Fibroblast of lung (primary cell): Measurements from ENCODE around the gene PRRT2.

Experiments used
- EZH2 ChIP-seq: IDR thresholded peaks from 2 replicates; pipeline ENCODE4 v1.5.1; 2012; ENCODE audit warnings: low read length, control low read depth, mild to moderate bottlenecking; ENCODE audit errors: missing control alignments
- TF ChIP-seq, protein P1 (sequence below), 2 donors: IDR thresholded peaks in 1 of 2; conservative IDR thresholded peaks in 1 of 2; 1 replicate in 1 of 2; 2 replicates in 1 of 2; pipeline ENCODE4 v1.5.1; 2011 to 2012; ENCODE audit warnings: low read length in 2 of 2, control low read depth in 1 of 2, inconsistent platforms in 1 of 2, low read depth in 1 of 2, mild to moderate bottlenecking in 1 of 2

DNA sequence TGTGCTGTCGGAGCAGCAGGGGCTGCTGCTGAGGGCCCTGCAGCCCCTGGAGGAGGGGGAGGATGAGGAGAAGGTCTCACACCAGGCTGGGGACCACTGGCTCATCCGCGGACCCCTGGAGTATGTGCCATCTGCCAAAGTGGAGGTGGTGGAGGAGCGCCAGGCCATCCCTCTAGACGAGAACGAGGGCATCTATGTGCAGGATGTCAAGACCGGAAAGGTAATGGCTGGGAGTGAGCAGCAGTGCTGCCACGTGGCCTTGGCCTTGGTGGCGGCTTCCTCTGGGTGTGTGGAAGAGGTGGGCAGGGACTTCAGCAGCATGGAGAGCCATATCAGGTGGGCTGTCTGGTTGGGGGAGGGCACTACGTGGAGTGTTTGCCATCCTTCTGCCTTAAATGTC is 28.2 kb downstream of the PRRT2 start:
- TF ChIP-seq, protein P1, sequence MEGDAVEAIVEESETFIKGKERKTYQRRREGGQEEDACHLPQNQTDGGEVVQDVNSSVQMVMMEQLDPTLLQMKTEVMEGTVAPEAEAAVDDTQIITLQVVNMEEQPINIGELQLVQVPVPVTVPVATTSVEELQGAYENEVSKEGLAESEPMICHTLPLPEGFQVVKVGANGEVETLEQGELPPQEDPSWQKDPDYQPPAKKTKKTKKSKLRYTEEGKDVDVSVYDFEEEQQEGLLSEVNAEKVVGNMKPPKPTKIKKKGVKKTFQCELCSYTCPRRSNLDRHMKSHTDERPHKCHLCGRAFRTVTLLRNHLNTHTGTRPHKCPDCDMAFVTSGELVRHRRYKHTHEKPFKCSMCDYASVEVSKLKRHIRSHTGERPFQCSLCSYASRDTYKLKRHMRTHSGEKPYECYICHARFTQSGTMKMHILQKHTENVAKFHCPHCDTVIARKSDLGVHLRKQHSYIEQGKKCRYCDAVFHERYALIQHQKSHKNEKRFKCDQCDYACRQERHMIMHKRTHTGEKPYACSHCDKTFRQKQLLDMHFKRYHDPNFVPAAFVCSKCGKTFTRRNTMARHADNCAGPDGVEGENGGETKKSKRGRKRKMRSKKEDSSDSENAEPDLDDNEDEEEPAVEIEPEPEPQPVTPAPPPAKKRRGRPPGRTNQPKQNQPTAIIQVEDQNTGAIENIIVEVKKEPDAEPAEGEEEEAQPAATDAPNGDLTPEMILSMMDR (conservative IDR thresholded peaks at IDR 0.05 in 1 of 2, IDR thresholded peaks at IDR 0.05 in 1 of 2; ENCODE audit: low read depth in 1 of 2, low read length in 2 of 2): no peak
- TF ChIP-seq EZH2: no peak
